ENCODE data around the gene MALRD1.
"Not testable (repeated sequence)": the region's sequence is repeated elsewhere in the genome, so short reads cannot be mapped to it uniquely, and the experiment has no call there.

Gene MALRD1

GRCh38 chr10:19724287-19724686 lies 675.7 kb downstream of the MALRD1 start:
- DNase-seq, result no peak

- DNase-seq, result peak in 1 of 2 donors; percentile 6
Observed at GRCh38 chr10:19728376-19728775, 679.8 kb downstream of the MALRD1 start.

DNA sequence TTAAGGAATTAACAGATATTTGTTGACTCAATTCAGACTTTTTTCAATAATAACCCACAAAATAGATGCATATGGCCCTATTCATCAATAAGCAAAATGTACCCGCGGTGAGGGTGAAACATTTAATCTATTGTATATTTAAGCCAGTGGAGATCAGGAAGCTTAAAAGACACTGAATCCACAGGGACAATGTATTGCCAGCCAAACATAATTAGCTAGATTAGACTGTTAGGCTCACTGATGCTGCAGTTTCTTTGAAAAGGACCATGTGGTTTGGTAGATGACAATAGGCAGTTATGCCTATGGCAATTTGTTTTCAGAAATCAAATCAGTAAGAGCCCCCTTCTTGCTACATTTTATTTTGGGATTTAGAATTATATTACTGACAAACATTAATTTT lies 680.4 kb downstream of the MALRD1 start:
- DNase-seq, result no peak

GRCh38 chr10:19730167-19730906 lies 681.7 kb downstream of the MALRD1 start:
- DNase-seq, result no peak

DNA sequence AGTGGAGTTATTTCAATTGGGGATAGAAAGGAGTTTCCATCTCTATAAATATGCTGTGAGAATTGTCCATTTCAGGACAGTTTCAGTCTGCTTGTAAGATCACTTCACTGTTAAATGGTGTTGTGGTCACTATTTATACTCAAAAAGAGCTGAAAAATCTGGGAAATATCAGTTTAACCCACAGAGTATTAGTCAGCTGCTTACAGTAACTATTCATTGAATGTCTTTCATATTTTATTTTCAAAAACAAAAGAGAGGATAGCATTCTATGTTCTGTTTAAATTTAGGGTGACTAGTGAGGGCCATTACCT lies 682.3 kb downstream of the MALRD1 start:
- DNase-seq, result no peak

- DNase-seq, result no peak
Observed at GRCh38 chr10:19731560-19731959, 683.0 kb downstream of the MALRD1 start.

GRCh38 chr10:19738440-19738839 lies 689.8 kb downstream of the MALRD1 start:
- no peak for DNase-seq

- not testable (repeated sequence) for DNase-seq
Observed at GRCh38 chr10:19739232-19739631, 690.6 kb downstream of the MALRD1 start.

DNA sequence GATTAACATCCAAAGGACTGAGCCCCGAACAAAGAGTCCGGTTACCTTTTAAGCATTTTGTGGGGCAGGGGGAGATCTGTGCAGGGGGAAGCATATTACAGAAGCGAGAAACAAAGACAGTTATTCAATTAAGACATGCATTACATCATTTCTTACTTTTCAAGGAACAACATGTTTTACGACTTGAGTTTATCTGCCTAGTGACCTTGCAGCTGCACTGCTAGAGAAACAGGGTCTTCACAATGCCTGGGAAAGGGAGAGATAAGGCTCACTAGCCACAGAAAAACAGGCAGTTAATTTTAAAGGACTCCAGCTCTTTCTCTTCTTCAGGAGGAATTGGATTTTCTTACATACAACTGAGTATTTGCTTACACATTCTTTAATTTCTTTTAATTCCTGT lies 693.5 kb downstream of the MALRD1 start:
- DNase-seq, result not testable (repeated sequence)

- DNase-seq, result no peak
Observed at GRCh38 chr10:19745672-19746071, 697.1 kb downstream of the MALRD1 start.

DNA sequence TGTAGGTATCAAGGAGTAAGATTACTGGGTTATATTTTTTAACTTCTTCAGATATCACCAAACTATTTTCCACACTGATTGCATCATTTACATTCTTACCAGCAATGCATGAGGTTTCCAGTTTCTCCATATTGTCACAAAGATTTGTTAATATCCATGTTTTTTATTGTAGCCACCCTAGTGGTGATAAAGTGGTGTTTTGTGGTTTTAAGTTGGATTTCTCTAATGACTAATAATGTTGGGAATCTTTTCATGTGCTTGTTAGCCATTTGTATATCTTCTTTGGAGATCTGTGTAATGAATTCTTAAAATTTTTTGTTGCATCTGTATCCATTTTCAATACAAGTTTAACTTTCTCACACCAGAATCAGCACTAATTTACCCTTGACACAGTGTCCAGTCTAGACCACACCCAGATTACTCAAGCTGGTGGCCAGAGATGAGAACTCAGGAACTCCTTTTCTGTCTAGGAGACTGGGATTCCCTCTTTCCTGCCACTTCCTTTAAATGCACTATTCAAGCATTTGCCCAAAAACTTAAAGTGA lies 700.7 kb downstream of the MALRD1 start:
- DNase-seq, result no peak

DNA sequence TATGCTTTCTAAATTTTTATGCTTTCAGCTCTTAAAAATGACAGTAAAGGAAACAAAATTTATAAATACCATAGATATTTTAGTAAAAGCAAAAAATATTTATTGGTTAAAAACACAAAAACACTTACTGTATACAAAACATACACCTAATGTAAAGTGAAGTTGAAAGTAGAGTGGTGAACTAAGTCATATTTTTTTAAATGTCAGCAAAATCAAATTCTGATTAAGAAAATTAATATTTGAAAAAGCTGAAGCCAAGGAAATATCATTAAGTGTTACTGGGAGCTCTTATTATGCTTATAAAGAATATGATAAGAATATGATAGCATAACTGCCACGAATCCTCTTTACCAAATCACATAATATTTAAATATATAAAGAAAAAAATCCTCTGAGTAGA lies 702.4 kb downstream of the MALRD1 start:
- no peak for DNase-seq

DNA sequence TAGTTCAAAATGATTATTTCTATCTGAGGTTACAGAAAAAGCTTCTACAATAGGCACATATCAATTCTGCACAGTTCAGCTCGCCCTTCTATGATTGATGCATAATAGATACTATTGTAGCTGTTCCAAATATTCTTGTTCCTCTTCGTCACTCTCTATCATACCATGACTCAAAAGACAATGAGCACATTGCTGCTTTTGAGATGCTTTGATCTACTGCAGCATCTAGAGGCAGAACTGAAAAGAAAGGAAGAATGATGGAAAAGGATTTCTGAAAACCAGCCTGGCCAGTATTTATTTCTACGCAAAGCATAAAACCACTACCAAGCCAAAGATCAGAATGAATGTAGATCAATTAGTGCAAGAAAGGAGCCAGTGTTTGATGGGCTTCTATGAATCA lies 708.3 kb downstream of the MALRD1 start:
- peak in 1 of 2 donors; percentile 26 for DNase-seq

DNA sequence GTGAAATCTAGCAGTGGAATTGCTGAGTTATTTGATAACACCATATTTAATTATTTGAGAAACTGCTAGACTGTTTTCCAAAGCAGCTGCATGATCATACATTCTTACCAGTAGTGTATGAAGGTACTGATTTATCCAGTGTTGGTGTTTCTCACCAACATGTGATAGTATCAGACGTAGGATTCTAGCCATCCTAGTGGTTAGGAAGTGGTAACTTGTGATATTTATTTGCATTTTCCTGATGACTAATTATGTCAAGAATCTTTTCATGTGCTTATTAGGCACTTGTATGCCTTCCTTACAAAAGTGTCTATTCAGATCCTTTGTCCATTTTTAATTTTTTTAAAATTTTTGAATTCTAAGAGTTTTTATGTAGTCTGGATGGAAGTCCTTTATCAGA lies 713.4 kb downstream of the MALRD1 start:
- DNase-seq, result no peak

DNA sequence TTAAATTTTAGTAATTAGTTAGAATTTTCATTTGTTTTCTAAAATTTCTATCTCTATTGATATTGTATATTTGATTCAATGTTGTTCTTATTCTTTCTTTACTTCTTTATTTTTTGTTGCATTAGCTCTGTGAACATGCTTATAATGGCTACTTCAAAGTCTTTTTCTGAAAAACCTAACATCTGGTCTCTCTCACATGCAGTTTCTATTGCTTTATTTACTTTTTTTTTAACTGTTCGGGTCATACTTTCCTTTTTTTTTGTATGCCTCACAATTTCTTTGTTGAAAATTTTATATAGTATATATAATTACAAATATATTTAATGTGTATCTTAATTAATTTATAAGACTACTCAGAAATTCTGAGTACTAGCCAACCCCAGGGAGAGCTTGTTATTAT lies 715.5 kb downstream of the MALRD1 start:
- no peak for DNase-seq

DNA sequence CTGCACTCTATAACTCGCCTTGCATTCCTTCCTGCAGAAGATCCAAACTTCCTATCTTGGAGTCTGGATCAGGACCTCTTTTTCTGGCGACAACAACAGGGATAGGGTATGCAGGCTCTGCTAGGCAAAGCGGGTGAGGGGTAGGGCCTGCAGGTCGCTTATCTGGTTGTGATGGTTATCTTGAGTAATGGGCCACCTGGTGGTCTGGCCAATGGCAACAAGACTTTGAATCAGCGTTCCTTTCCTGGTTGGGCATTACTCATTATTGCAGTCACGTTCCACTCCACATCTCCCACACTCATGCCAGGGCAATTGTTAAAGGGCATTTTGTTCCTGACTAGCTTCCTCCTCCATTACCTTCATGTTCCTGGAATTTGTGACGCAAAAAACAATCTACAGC lies 719.3 kb downstream of the MALRD1 start:
- DNase-seq, result no peak

- DNase-seq, result not testable (repeated sequence)
Observed at GRCh38 chr10:19769826-19770225, 721.2 kb downstream of the MALRD1 start.

DNA sequence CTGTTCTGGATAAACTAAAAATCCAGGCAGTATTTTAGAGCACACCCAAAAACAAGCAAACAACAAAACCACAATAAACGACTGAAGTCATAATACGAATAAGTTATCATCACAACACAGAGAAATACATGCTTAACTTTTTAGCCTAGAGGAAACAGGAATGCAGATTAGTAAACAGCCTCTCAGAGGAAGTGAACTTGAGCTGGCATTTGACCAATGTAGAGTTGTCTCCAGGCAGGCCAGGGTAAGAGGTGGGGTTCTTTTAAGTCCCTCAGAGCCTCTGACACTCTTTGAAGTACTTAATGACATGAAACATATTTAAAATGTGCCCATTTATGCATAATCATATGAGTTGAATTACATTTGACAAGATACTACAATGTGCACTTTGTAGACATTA lies 724.4 kb downstream of the MALRD1 start:
- no peak for DNase-seq

- peak in 1 of 2 donors; percentile 2 for DNase-seq
Observed at GRCh38 chr10:19775296-19775695, 726.7 kb downstream of the MALRD1 start.

GRCh38 chr10:19777806-19778205 lies 729.2 kb downstream of the MALRD1 start:
- DNase-seq, result no peak

- DNase-seq, result no peak
Observed at GRCh38 chr10:19778996-19779395, 730.4 kb downstream of the MALRD1 start.

GRCh38 chr10:19782430-19783089 lies 734.0 kb downstream of the MALRD1 start:
- no peak for DNase-seq

DNA sequence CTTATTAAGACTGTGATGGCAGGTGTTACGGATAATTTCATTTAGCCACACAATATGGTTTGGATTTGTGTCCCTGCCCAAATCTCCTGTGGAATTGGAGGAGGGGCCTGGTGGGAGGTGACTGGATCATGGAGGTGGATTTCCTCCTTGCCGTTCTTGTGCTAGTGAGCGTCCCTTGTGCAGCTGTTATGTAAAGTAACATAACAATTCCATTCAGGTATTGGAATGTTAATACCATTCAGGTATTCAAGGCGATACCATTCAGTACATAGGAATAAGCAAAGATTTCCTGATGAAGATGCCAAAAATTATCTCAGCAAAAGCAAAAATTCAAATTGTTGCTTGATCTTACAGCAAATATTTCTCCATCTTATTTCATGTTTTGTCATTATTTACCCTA lies 735.1 kb downstream of the MALRD1 start:
- no peak for DNase-seq
